HepG2 (cell line): ENCODE results near the gene NRAP. TPM values are rescaled to one million over a fixed set of nuclear protein-coding genes. Genes with fewer than 3 reads are reported as not detected.

Experiments used
- ATAC-seq: fragments of 200-7000 bp; cut with Tn5 transposase; 3 replicates; pipeline ENCODE4 v1.9.1; 2020; ENCODE audit warnings: mild to moderate bottlenecking, moderate library complexity
- BruUV-seq: library from RNA; stranded (reverse); fragments of 400-500 nt; replicated peaks from 2 replicates; lab custom pipeline; 2021; lab: Mats Ljungman, UMichigan
- CTCF ChIA-PET: fragments of 300-600 bp; formaldehyde crosslinking; extraction: SDS; loops from one replicate; lab custom pipeline; 2021; ENCODE audit warnings: low total read pairs, inconsistent platforms, low intra/inter-chr PET ratio; lab: Yijun Ruan, JAX
- POLR2A ChIA-PET: fragments of 350-600 bp; sonication (Branson Sonifier 250); formaldehyde crosslinking; loops from one replicate; lab custom pipeline; 2020; ENCODE audit warnings: antibody characterized with exemption, inconsistent platforms; lab: Yijun Ruan, JAX
- DNase-seq: peaks from one replicate; pipeline ENCODE4 v3.0.0-alpha.2; 2015; ENCODE audit warnings: low spot score
- FAIRE-seq: peaks from 3 replicates; lab custom pipeline; 2011; peaks lifted over from hg19 to GRCh38; lab: Jason Lieb, UNC
- H2AFZ ChIP-seq: one replicate; pipeline ENCODE4 v1.6.1; 2011; ENCODE audit warnings: low read length, inconsistent platforms
- H3K27ac ChIP-seq: fragments of 300-600 bp; 3 replicates; pipeline ENCODE4 v1.8.0; 2011; ENCODE audit warnings: mixed run types, mild to moderate bottlenecking, mixed read lengths, low read length, inconsistent platforms; ENCODE audit not compliant: insufficient read depth; ENCODE audit errors: extremely low read length
- H3K27me3 ChIP-seq, 2 experiments: fragments of 200-600 bp in 1 of 2; 2 replicates in 1 of 2; 3 replicates in 1 of 2; pipeline versions ENCODE4 v1.6.0 to v1.8.0; 2011; ENCODE audit warnings: low read length in 2 of 2, mild to moderate bottlenecking in 2 of 2, moderate library complexity in 2 of 2, inconsistent platforms in 1 of 2; ENCODE audit not compliant: insufficient read depth in 2 of 2, control insufficient read depth in 1 of 2
- H3K36me3 ChIP-seq, 2 experiments: fragments of 200-600 bp in 1 of 2; replicated peaks in 1 of 2; 2 replicates in 1 of 2; 3 replicates in 1 of 2; pipeline versions ENCODE4 v1.5.1 to v1.8.0; 2011; ENCODE audit warnings: low read length in 2 of 2, inconsistent platforms in 1 of 2; ENCODE audit not compliant: insufficient read depth in 2 of 2, control insufficient read depth in 1 of 2
- H3K4me1 ChIP-seq: 2 replicates; pipeline ENCODE4 v1.5.1; 2012; ENCODE audit warnings: low read length, inconsistent platforms; ENCODE audit not compliant: insufficient read depth
- H3K4me2 ChIP-seq: 2 replicates; pipeline ENCODE4 v1.6.0; 2011; ENCODE audit warnings: low read depth, low read length, inconsistent platforms
- H3K4me3 ChIP-seq, 3 experiments: fragments of 200-600 bp in 1 of 3; sonication (generic), shearing (Covaris generic) in 1 of 3; replicated peaks in 1 of 3; 2 replicates each; pipeline ENCODE4 v1.5.1; 2011 to 2016; ENCODE audit warnings: low read length in 3 of 3, inconsistent platforms in 2 of 3, low read depth in 2 of 3, mild to moderate bottlenecking in 2 of 3, control low read depth in 1 of 3, mixed read lengths in 1 of 3; ENCODE audit not compliant: insufficient read depth in 1 of 3
- H3K79me2 ChIP-seq: one replicate; pipeline ENCODE4 v1.6.1; 2011; ENCODE audit warnings: low read length, inconsistent platforms; ENCODE audit not compliant: insufficient read depth
- H3K9ac ChIP-seq: 2 replicates; pipeline ENCODE4 v1.6.0; 2011; ENCODE audit warnings: mild to moderate bottlenecking, low read depth, low read length, inconsistent platforms; ENCODE audit not compliant: insufficient read depth
- H3K9me3 ChIP-seq: 2 replicates; pipeline ENCODE4 v1.5.1; 2012; ENCODE audit warnings: mild to moderate bottlenecking, low read length
- H4K20me1 ChIP-seq: 2 replicates; pipeline ENCODE4 v1.6.0; 2011; ENCODE audit warnings: inconsistent platforms, mild to moderate bottlenecking, low read length, moderate library complexity; ENCODE audit not compliant: insufficient read depth
- CC2D1A ChIP-seq: sonication (generic); formaldehyde crosslinking; IDR thresholded peaks from 2 replicates; pipeline ENCODE4 v1.8.1; 2023; ENCODE audit warnings: mild to moderate bottlenecking, missing genetic modification reagents
- PLRG1 ChIP-seq: fragments of 450-650 bp; conservative IDR thresholded peaks from 2 replicates; pipeline ENCODE4 v1.6.1; 2016
- SIN3B ChIP-seq: fragments of 150-350 bp; IDR thresholded peaks from 2 replicates; pipeline ENCODE4 v1.6.1; 2014; ENCODE audit warnings: low read length
- ZC3H13 ChIP-seq: sonication (generic); formaldehyde crosslinking; IDR thresholded peaks from 2 replicates; pipeline ENCODE4 v1.8.1; 2023; ENCODE audit warnings: mild to moderate bottlenecking, missing genetic modification reagents, moderate library complexity
- ZNF263 ChIP-seq: sonication (generic); formaldehyde crosslinking; IDR thresholded peaks from 2 replicates; pipeline ENCODE4 v1.4.0; 2020; ENCODE audit warnings: missing genetic modification reagents
- ZNF264 ChIP-seq: sonication (generic); formaldehyde crosslinking; IDR thresholded peaks from 2 replicates; pipeline ENCODE4 v1.4.0; 2020; ENCODE audit warnings: missing genetic modification reagents
- ZNF329 ChIP-seq: sonication (generic); formaldehyde crosslinking; IDR thresholded peaks from 2 replicates; pipeline ENCODE4 v1.9.0; 2021; ENCODE audit warnings: low read depth, mild to moderate bottlenecking, missing genetic modification reagents
- WGBS: methylation state at CpG from one replicate; pipeline ENCODE4 v1.1.6; 2017; ENCODE audit warnings: low lambda C conversion rate; 5-methylcytosine and 5-hydroxymethylcytosine counted together
- in situ Hi-C: cut with HindIII; loops from 2 replicates; pipeline ENCODE4 v1.10.0; 2017; ENCODE audit warnings: low pct_unique_long_range_greater_than_20kb; ENCODE audit not compliant: extremely low pct_ligation_motif_present
- intact Hi-C: fragments of 100-400 bp; cut with micrococcal nuclease; formaldehyde crosslinking; loops from one replicate; pipeline ENCODE4 v1.10.0; 2022; ENCODE audit not compliant: unreplicated experiment
- polyA plus RNA-seq, 8 experiments: library from polyadenylated mRNA; depleted of rRNA in 3 of 8; stranded (reverse) in 7 of 8; unstranded in 1 of 8; fragments of >200 nt; fragmentation: Illumina TruSeq in 4 of 8; extraction: Trizol in 4 of 8; gene quantifications; 2 replicates each; pipeline versions ENCODE4 v1.2.1 to v1.2.3, GENCODE V29; 2011 to 2016; ENCODE audit warnings: low read depth in 4 of 8, missing spikeins in 1 of 8, mixed read lengths in 1 of 8; ENCODE audit not compliant: insufficient read depth in 1 of 8
- total RNA-seq, 5 experiments: library from RNA; depleted of rRNA; stranded (reverse); fragments of >200 nt; fragmentation: Illumina TruSeq; extraction: Trizol; gene quantifications; 2 replicates each; pipeline ENCODE4 v1.2.3, GENCODE V29; 2016; ENCODE audit warnings: low read depth in 1 of 5
- TF ChIP-seq, protein P1 (sequence below): sonication (generic); formaldehyde crosslinking; IDR thresholded peaks from 2 replicates; pipeline ENCODE4 v1.4.0; 2020; ENCODE audit warnings: mild to moderate bottlenecking, missing genetic modification reagents
- TF ChIP-seq, protein P2 (sequence below): sonication (generic); formaldehyde crosslinking; IDR thresholded peaks from 2 replicates; pipeline ENCODE4 v1.4.0; 2020; ENCODE audit warnings: missing genetic modification reagents

The NRAP gene
- total and polyA plus RNA-seq, 2 of the 13 experiments (the other 11 are each of a cell fraction or from before 2014, with no cell fraction given), result not detected

DNA sequence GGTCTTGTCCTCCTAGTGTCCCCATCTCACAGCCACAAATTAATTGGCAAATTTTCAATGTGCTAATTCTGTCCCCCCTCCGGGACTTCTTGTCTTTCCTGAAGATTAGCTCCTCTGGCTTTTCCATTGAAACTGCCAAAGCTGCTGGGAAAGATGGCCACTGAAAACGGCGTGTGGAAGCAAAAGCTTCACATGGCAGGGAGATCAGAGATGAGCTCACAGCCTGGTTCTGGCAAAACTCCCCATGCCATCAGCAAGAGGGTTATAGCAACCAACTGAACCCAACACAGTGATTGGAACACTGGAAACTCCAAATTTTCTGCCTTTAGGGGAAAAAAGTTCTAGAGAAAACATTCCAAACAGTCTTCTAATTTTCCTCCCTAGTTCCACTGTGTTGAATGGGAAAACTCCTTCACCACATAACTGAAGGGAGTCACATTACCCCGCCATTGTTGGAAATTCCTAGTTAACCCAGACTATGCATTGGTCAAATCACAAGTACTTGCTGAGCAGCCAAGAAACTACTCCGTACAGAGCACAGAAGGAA, 37.0 kb downstream of the NRAP start:
- no peak for TF ChIP-seq PLRG1
- TF ChIP-seq ZNF329 (CRISPR knock-in tag), result no peak
- no peak for TF ChIP-seq ZNF264 (CRISPR knock-in tag)
- no peak for TF ChIP-seq ZC3H13 (CRISPR knock-in tag)
- TF ChIP-seq, protein P1, sequence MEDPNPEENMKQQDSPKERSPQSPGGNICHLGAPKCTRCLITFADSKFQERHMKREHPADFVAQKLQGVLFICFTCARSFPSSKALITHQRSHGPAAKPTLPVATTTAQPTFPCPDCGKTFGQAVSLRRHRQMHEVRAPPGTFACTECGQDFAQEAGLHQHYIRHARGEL (CRISPR knock-in tag), result no peak
- TF ChIP-seq SIN3B, result no peak
- TF ChIP-seq CC2D1A (CRISPR knock-in tag), result no peak
- TF ChIP-seq ZNF263 (CRISPR knock-in tag), result no peak
- TF ChIP-seq, protein P2, sequence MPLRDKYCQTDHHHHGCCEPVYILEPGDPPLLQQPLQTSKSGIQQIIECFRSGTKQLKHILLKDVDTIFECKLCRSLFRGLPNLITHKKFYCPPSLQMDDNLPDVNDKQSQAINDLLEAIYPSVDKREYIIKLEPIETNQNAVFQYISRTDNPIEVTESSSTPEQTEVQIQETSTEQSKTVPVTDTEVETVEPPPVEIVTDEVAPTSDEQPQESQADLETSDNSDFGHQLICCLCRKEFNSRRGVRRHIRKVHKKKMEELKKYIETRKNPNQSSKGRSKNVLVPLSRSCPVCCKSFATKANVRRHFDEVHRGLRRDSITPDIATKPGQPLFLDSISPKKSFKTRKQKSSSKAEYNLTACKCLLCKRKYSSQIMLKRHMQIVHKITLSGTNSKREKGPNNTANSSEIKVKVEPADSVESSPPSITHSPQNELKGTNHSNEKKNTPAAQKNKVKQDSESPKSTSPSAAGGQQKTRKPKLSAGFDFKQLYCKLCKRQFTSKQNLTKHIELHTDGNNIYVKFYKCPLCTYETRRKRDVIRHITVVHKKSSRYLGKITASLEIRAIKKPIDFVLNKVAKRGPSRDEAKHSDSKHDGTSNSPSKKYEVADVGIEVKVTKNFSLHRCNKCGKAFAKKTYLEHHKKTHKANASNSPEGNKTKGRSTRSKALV, result no peak
- WGBS, result 26% methylated on average over 5 of the region's 5 CpGs
- ChIA-PET CTCF (no interaction called here), POLR2A (no interaction called here)
- no peaks in the 10 kb centered on the region for H3K9me3 ChIP-seq
- no peak overlapping the region for H3K4me2 ChIP-seq
- no peak for ATAC-seq
- H3K4me3 ChIP-seq, result no peak overlapping the region
- no peaks in the 10 kb centered on the region for H3K36me3 ChIP-seq
- in situ Hi-C loops (no loop called here), intact Hi-C loops (no loop called here)
- no peaks in the 10 kb centered on the region for H3K4me1 ChIP-seq
- no peaks in the 10 kb centered on the region for H3K79me2 ChIP-seq
- H4K20me1 ChIP-seq, result no peaks in the 10 kb centered on the region
- BruUV-seq, result no TSS peak
- FAIRE-seq, result no peak
- no peak overlapping the region for H2AFZ ChIP-seq
- no peak overlapping the region for H3K9ac ChIP-seq
- H3K27ac ChIP-seq, result no peak overlapping the region
- DNase-seq, result no peak
- peaks cover 2 to 34% of the 10 kb centered on the region in 2 experiments; a peak in 4 of 5 replicates for H3K27me3 ChIP-seq
